ENCODE measurements around the gene TNF. TPM values are rescaled to one million over a fixed set of nuclear protein-coding genes. Genes with fewer than 3 reads are reported as not detected.

The TNF gene
- total RNA-seq, 1 experiment from 2014 or later, result 0.64 TPM

- Histone ChIP-seq H3K4me1 (ENCODE audit: control insufficient read depth, insufficient read depth, low read length) (no peaks in the 10 kb centered on the region), H3K4me3 (ENCODE audit: low read depth in 2 of 2, low read length in 2 of 2) (no peak overlapping the region), H3K27ac (ENCODE audit: low read length) (no peak overlapping the region), H3K27me3 (ENCODE audit: control insufficient read depth, insufficient read depth, low read length) (no peaks in the 10 kb centered on the region), H3K9me3 (ENCODE audit: control insufficient read depth, insufficient read depth, low read depth, low read length) (no peaks in the 10 kb centered on the region), H3K36me3 (ENCODE audit: control insufficient read depth, insufficient read depth, low read length) (no peaks in the 10 kb centered on the region)
- DNase-seq (ENCODE audit: low read depth, low spot score) (no peak), ATAC-seq (no peak)
- POLR2A ChIA-PET, result interaction anchor here (0.7 kb wide), 1 partner anchor 65 kb away, joined by 5 read pairs; no protein-coding TSS in a partner anchor
- in situ Hi-C loops (cut with HindIII; ENCODE audit: low pct_unique_long_range_greater_than_20kb, low sequenced_read_pairs), result no loop called here
- TF ChIP-seq SIN3A (IDR thresholded peaks at IDR 0.05; ENCODE audit: borderline replicate concordance, insufficient read depth, low read depth, low read length) (no peak), REST (IDR thresholded peaks at IDR 0.05; ENCODE audit: insufficient read depth in 1 of 2, low read depth in 2 of 2, low read length in 1 of 2) (no peak), CTCF (IDR thresholded peaks at IDR 0.05) (no peak), POLR2AphosphoS5 (IDR thresholded peaks at IDR 0.05; ENCODE audit: low read depth, low read length) (no peak), TCF7L2 (IDR thresholded peaks at IDR 0.05; ENCODE audit: low read depth, low read length) (no peak)
- intact Hi-C loops (cut with micrococcal nuclease; ENCODE audit: unreplicated experiment), result no loop called here
- CTCF ChIA-PET, result interaction anchor here (0.6 to 0.7 kb wide), 2 partner anchors 33 to 113 kb away, joined by 5 to 11 read pairs; no protein-coding TSS in a partner anchor
- no TSS peak for BruUV-seq (replicated peaks)
Measured at GRCh38 chr6:31607317-31607716, 32.0 kb downstream of the TNF start.

GRCh38 chr6:31609519-31610406 lies 34.4 kb downstream of the TNF start:
- Histone ChIP-seq H3K27me3 (ENCODE audit: control insufficient read depth, insufficient read depth, low read length) (no peaks in the 10 kb centered on the region), H3K27ac (ENCODE audit: low read length) (no peak overlapping the region), H3K4me1 (ENCODE audit: control insufficient read depth, insufficient read depth, low read length) (0 out of 2 replicates have a peak, but pooled peaks cover 2% of the 10 kb centered on the region), H3K9me3 (ENCODE audit: control insufficient read depth, insufficient read depth, low read depth, low read length) (no peaks in the 10 kb centered on the region), H3K4me3 (ENCODE audit: low read depth in 2 of 2, low read length in 2 of 2) (no peak overlapping the region), H3K36me3 (ENCODE audit: control insufficient read depth, insufficient read depth, low read length) (no peaks in the 10 kb centered on the region)
- ChIA-PET CTCF (interaction anchor here (0.6 kb wide), 1 partner anchor 27 kb away, joined by 8 read pairs; no protein-coding TSS in a partner anchor), POLR2A (interaction anchor here (0.6 kb wide), 2 partner anchors 30 to 219 kb away, joined by 3 to 5 read pairs; no protein-coding TSS in a partner anchor)
- ATAC-seq (no peak), DNase-seq (ENCODE audit: low read depth, low spot score) (no peak)
- no peak for TF ChIP-seq CTCF (IDR thresholded peaks at IDR 0.05)
- TF ChIP-seq TCF7L2 (IDR thresholded peaks at IDR 0.05; ENCODE audit: low read depth, low read length), result no peak
- no peak for TF ChIP-seq SIN3A (IDR thresholded peaks at IDR 0.05; ENCODE audit: borderline replicate concordance, insufficient read depth, low read depth, low read length)
- no peak for TF ChIP-seq POLR2AphosphoS5 (IDR thresholded peaks at IDR 0.05; ENCODE audit: low read depth, low read length)
- TF ChIP-seq REST (IDR thresholded peaks at IDR 0.05; ENCODE audit: insufficient read depth in 1 of 2, low read depth in 2 of 2, low read length in 1 of 2), result no peak
- intact Hi-C loops (cut with micrococcal nuclease; ENCODE audit: unreplicated experiment) (no loop called here), in situ Hi-C loops (cut with HindIII; ENCODE audit: low pct_unique_long_range_greater_than_20kb, low sequenced_read_pairs) (no loop called here)
- no TSS peak for BruUV-seq (replicated peaks)

All from Panc1 (cell line).